OCI-LY3 (cell line): ENCODE measurements around the gene ZBTB7C.

Experiments
- H2AFZ ChIP-seq: fragments of 200-600, 300-600 bp; shearing (Covaris generic); 2 replicates; pipeline ENCODE4 v1.6.0; 2014; ENCODE audit warnings: antibody characterized with exemption, low read depth, low read length
- H3K27ac ChIP-seq: fragments of 200-600, 300-600 bp; sonication (generic); 2 replicates; pipeline ENCODE4 v1.5.1; 2014; ENCODE audit warnings: mild to moderate bottlenecking, low read length, moderate library complexity, mixed read lengths
- H3K27me3 ChIP-seq: fragments of 200-600, 300-600 bp; sonication (generic); 2 replicates; pipeline ENCODE4 v1.6.1; 2014; ENCODE audit warnings: low read depth, low read length, mixed read lengths
- H3K36me3 ChIP-seq: fragments of 200-600, 300-600 bp; sonication (generic); replicated peaks from 2 replicates; pipeline ENCODE3; 2014; ENCODE audit warnings: low read depth, low read length, mixed read lengths
- H3K4me1 ChIP-seq: fragments of 300-600, 200-600 bp; sonication (generic); 2 replicates; pipeline ENCODE4 v1.6.1; 2014; ENCODE audit warnings: low read length, mixed read lengths
- H3K4me2 ChIP-seq: fragments of 200-600, 300-600 bp; sonication (generic); 2 replicates; pipeline ENCODE4 v1.6.1; 2014; ENCODE audit warnings: low read length, mixed read lengths
- H3K4me3 ChIP-seq: fragments of 300-600, 200-600 bp; sonication (generic); 2 replicates; pipeline ENCODE4 v1.5.1; 2014; ENCODE audit warnings: antibody characterized with exemption, mild to moderate bottlenecking, low read length, moderate library complexity
- H3K79me2 ChIP-seq: fragments of 300-600, 200-600 bp; shearing (Covaris generic); 2 replicates; pipeline ENCODE4 v1.6.1; 2014; ENCODE audit warnings: mild to moderate bottlenecking, low read length, mixed read lengths
- H3K9ac ChIP-seq: fragments of 300-600, 200-600 bp; shearing (Covaris generic); 2 replicates; pipeline ENCODE4 v1.6.0; 2014; ENCODE audit warnings: mild to moderate bottlenecking, low read length, moderate library complexity
- H3K9me3 ChIP-seq: fragments of 200-600, 300-600 bp; shearing (Covaris generic); 2 replicates; pipeline ENCODE4 v1.6.1; 2014; ENCODE audit warnings: low read length, mixed read lengths; ENCODE audit not compliant: insufficient read depth
- H4K20me1 ChIP-seq: fragments of 200-600, 300-600 bp; sonication (generic); 2 replicates; pipeline ENCODE4 v1.6.1; 2016; ENCODE audit warnings: low read length, mixed read lengths; ENCODE audit not compliant: insufficient read depth
- EZH2phosphoT487 ChIP-seq: fragments of 200-600 bp; shearing (Covaris generic); IDR thresholded peaks from 2 replicates; pipeline ENCODE4 v1.6.1; 2018; ENCODE audit warnings: antibody characterized with exemption, mixed run types, low read depth
- TF ChIP-seq, protein P1 (sequence below): fragments of 200-600, 300-600 bp; sonication (generic); IDR thresholded peaks from 2 replicates; pipeline ENCODE4 v1.5.1; 2014; ENCODE audit warnings: antibody characterized with exemption, low read length, low read depth

ZBTB7C gene

DNA sequence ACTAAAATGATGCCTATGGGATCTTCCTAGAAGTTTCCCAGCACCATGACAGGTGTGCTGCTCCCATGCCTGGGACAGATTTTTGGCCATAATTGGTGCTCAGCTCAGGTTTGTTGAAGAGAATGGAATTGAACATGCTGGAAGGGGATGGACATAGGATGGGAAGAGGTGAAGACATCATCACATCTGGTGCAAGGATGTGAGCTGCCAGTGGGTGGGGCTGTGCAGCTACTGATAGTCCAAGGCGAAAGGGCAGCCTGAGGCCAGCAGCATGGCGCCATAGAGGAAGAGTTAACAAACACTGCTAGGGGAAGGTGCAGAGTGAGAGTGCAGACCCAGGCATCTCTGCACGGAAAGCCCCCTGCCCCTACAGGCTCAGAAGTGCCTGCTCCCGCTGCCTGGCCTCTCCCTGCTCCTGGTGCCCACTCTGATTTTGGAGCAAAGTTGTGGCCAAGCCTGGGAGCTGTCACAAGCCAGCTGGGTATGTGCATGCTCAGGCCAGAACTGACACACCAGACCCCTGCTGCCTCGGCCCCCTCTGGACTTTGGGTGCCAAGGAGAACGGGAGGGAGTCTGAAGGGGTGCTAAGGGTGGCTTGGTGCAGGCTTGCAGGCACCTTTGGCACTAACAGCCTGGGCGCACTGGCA is 178.6 kb downstream of the ZBTB7C start:
- H3K9ac ChIP-seq = no peak overlapping the region
- peak overlapping the region; percentile 29 for H3K4me2 ChIP-seq
- H3K27me3 ChIP-seq = peaks cover 11% of the 10 kb centered on the region
- TF ChIP-seq EZH2phosphoT487 = no peak
- TF ChIP-seq, protein P1, sequence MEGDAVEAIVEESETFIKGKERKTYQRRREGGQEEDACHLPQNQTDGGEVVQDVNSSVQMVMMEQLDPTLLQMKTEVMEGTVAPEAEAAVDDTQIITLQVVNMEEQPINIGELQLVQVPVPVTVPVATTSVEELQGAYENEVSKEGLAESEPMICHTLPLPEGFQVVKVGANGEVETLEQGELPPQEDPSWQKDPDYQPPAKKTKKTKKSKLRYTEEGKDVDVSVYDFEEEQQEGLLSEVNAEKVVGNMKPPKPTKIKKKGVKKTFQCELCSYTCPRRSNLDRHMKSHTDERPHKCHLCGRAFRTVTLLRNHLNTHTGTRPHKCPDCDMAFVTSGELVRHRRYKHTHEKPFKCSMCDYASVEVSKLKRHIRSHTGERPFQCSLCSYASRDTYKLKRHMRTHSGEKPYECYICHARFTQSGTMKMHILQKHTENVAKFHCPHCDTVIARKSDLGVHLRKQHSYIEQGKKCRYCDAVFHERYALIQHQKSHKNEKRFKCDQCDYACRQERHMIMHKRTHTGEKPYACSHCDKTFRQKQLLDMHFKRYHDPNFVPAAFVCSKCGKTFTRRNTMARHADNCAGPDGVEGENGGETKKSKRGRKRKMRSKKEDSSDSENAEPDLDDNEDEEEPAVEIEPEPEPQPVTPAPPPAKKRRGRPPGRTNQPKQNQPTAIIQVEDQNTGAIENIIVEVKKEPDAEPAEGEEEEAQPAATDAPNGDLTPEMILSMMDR = peak; percentile 93
- no peak overlapping the region for H3K4me3 ChIP-seq
- H3K36me3 ChIP-seq = no peaks in the 10 kb centered on the region
- H2AFZ ChIP-seq = peak overlapping the region; percentile 90
- no peaks in the 10 kb centered on the region for H4K20me1 ChIP-seq
- H3K79me2 ChIP-seq = no peaks in the 10 kb centered on the region
- no peaks in the 10 kb centered on the region for H3K4me1 ChIP-seq
- H3K27ac ChIP-seq = no peak overlapping the region
- no peaks in the 10 kb centered on the region for H3K9me3 ChIP-seq

GRCh38 chr18:48229552-48229981 is 179.6 kb downstream of the ZBTB7C start:
- Histone ChIP-seq H4K20me1 (no peaks in the 10 kb centered on the region), H3K9me3 (no peaks in the 10 kb centered on the region), H3K4me2 (no peak overlapping the region), H3K79me2 (no peaks in the 10 kb centered on the region), H3K27ac (no peak overlapping the region), H3K9ac (no peak overlapping the region), H3K36me3 (no peaks in the 10 kb centered on the region), H3K4me1 (no peaks in the 10 kb centered on the region), H2AFZ (no peak overlapping the region), H3K4me3 (no peak overlapping the region), H3K27me3 (peaks cover 7% of the 10 kb centered on the region)
- TF ChIP-seq EZH2phosphoT487 = no peak
- TF ChIP-seq, protein P1 = no peak

DNA sequence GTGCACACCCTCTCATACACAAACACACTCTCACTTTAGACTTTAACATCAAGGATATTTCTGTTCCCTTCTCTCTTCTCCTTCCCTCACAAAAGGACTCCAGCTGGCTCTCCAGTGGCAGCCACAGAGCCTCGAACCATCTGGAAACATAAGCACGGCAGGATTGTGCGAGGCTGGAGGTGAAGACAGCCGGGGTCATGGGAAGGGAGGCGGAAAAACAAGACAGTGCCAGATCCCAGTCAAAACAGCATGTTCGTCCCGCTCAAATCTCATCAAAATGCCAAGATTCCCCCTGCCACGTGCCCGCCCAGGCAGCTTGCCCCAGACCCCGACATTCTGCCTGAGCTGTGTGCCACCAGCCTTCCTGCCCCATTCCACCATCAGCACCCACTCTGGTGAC is 180.3 kb downstream of the ZBTB7C start:
- no peaks in the 10 kb centered on the region for H3K4me1 ChIP-seq
- H3K4me2 ChIP-seq = no peak overlapping the region
- peaks cover 6% of the 10 kb centered on the region; the same call in 1 of the 2 replicates for H3K27me3 ChIP-seq
- H3K36me3 ChIP-seq = no peaks in the 10 kb centered on the region
- H2AFZ ChIP-seq = no peak overlapping the region
- H3K79me2 ChIP-seq = no peaks in the 10 kb centered on the region
- no peak overlapping the region for H3K4me3 ChIP-seq
- no peak overlapping the region for H3K27ac ChIP-seq
- no peaks in the 10 kb centered on the region for H3K9me3 ChIP-seq
- no peak overlapping the region for H3K9ac ChIP-seq
- TF ChIP-seq, protein P1 = no peak
- TF ChIP-seq EZH2phosphoT487 = no peak
- H4K20me1 ChIP-seq = no peaks in the 10 kb centered on the region

GRCh38 chr18:48228301-48228715 is 180.9 kb downstream of the ZBTB7C start:
- H3K4me2 ChIP-seq = no peak overlapping the region
- H3K9me3 ChIP-seq = no peaks in the 10 kb centered on the region
- H3K9ac ChIP-seq = no peak overlapping the region
- no peak overlapping the region for H2AFZ ChIP-seq
- H3K36me3 ChIP-seq = no peaks in the 10 kb centered on the region
- H3K27ac ChIP-seq = no peak overlapping the region
- H3K4me1 ChIP-seq = no peaks in the 10 kb centered on the region
- TF ChIP-seq EZH2phosphoT487 = no peak
- TF ChIP-seq, protein P1 = no peak
- no peaks in the 10 kb centered on the region for H3K79me2 ChIP-seq
- no peak overlapping the region for H3K4me3 ChIP-seq
- H4K20me1 ChIP-seq = no peaks in the 10 kb centered on the region
- H3K27me3 ChIP-seq = peaks cover 10% of the 10 kb centered on the region; the same call in 1 of the 2 replicates
